IMR-90 (cell line): Measurements from ENCODE around the gene DSTYK. TPM values are rescaled to one million over a fixed set of nuclear protein-coding genes. Genes with fewer than 3 reads are reported as not detected.

Experiments used
- ATAC-seq: fragments of 200-7000 bp; cut with Tn5 transposase; 2 replicates; pipeline ENCODE4 v1.9.1; 2020; ENCODE audit warnings: low read depth, mild to moderate bottlenecking, moderate library complexity
- BruUV-seq: library from RNA; stranded (reverse); fragments of 400-500 nt; replicated peaks from 2 replicates; lab custom pipeline; 2021; lab: Mats Ljungman, UMichigan
- CTCF ChIA-PET: fragments of 300-600 bp; formaldehyde crosslinking; extraction: SDS; loops from one replicate; lab custom pipeline; 2021; ENCODE audit warnings: antibody characterized with exemption; lab: Yijun Ruan, JAX
- POLR2A ChIA-PET: fragments of 300-600 bp; sonication (Branson Sonifier 250); formaldehyde crosslinking; loops from one replicate; lab custom pipeline; 2022; ENCODE audit warnings: antibody characterized with exemption; ENCODE audit not compliant: unreplicated experiment; lab: Charles Lee
- DNase-seq: peaks from one replicate; pipeline ENCODE4 v3.0.0; 2013
- H2AFZ ChIP-seq: replicated peaks from 2 replicates; pipeline ENCODE3; 2013; ENCODE audit warnings: low read length, mild to moderate bottlenecking; ENCODE audit not compliant: poor library complexity
- H2AK5ac ChIP-seq: 2 replicates; pipeline ENCODE4 v1.6.1; 2013; ENCODE audit warnings: low read depth, low read length, inconsistent platforms
- H2AK9ac ChIP-seq: replicated peaks from 2 replicates; pipeline ENCODE3; 2013; ENCODE audit warnings: mild to moderate bottlenecking, low read depth, low read length, moderate library complexity; ENCODE audit not compliant: poor library complexity
- H2BK120ac ChIP-seq: 2 replicates; pipeline ENCODE4 v1.6.1; 2013; ENCODE audit warnings: low read depth, low read length, inconsistent platforms
- H2BK15ac ChIP-seq: 3 replicates; pipeline ENCODE4 v1.6.1; 2013; ENCODE audit warnings: low read depth, low read length, inconsistent platforms
- H2BK20ac ChIP-seq: 2 replicates; pipeline ENCODE4 v1.6.1; 2013; ENCODE audit warnings: low read depth, mild to moderate bottlenecking, inconsistent platforms, low read length, moderate library complexity
- H2BK5ac ChIP-seq: 2 replicates; pipeline ENCODE4 v1.6.1; 2013; ENCODE audit warnings: mild to moderate bottlenecking, low read depth, low read length, inconsistent platforms; ENCODE audit not compliant: poor library complexity, severe bottlenecking
- H3K14ac ChIP-seq: replicated peaks from 2 replicates; pipeline ENCODE4 v1.6.1; 2013; ENCODE audit warnings: low read depth, low read length, inconsistent platforms
- H3K18ac ChIP-seq: 2 replicates; pipeline ENCODE4 v1.6.1; 2013; ENCODE audit warnings: low read depth, low read length, control low read depth
- H3K23ac ChIP-seq: 2 replicates; pipeline ENCODE4 v1.6.1; 2013; ENCODE audit warnings: low read depth, low read length, inconsistent platforms
- H3K27ac ChIP-seq: 2 replicates; pipeline ENCODE4 v1.5.1; 2013; ENCODE audit warnings: mild to moderate bottlenecking, control low read depth, low read length; ENCODE audit not compliant: insufficient read depth
- H3K27me3 ChIP-seq: 2 replicates; pipeline ENCODE4 v1.6.1; 2013; ENCODE audit warnings: low read length; ENCODE audit not compliant: control insufficient read depth, insufficient read depth
- H3K36me3 ChIP-seq: 2 replicates; pipeline ENCODE4 v1.6.1; 2013; ENCODE audit warnings: low read length, mixed read lengths; ENCODE audit not compliant: control insufficient read depth, insufficient read depth
- H3K4ac ChIP-seq: 2 replicates; pipeline ENCODE4 v1.6.1; 2013; ENCODE audit warnings: low read depth, low read length, inconsistent platforms
- H3K4me1 ChIP-seq: 2 replicates; pipeline ENCODE4 v1.6.1; 2013; ENCODE audit warnings: low read length, mixed read lengths; ENCODE audit not compliant: control insufficient read depth, insufficient read depth
- H3K4me2 ChIP-seq: 2 replicates; pipeline ENCODE4 v1.6.1; 2013; ENCODE audit warnings: low read depth, mild to moderate bottlenecking, control low read depth, low read length, moderate library complexity
- H3K4me3 ChIP-seq: 2 replicates; pipeline ENCODE4 v1.5.1; 2013; ENCODE audit warnings: low read depth, mild to moderate bottlenecking, control low read depth, low read length, moderate library complexity; ENCODE audit not compliant: insufficient read depth
- H3K56ac ChIP-seq: 2 replicates; pipeline ENCODE4 v1.6.1; 2013; ENCODE audit warnings: low read length, inconsistent platforms; ENCODE audit not compliant: insufficient read depth; ENCODE audit errors: extremely low read depth
- H3K79me1 ChIP-seq, 2 experiments: 2 replicates each; pipeline ENCODE4 v1.6.1; 2013; ENCODE audit warnings: low read length in 2 of 2, inconsistent platforms in 1 of 2, low read depth in 1 of 2
- H3K9ac ChIP-seq: 2 replicates; pipeline ENCODE4 v1.6.1; 2013; ENCODE audit warnings: low read depth, low read length, control low read depth
- H3K9me1 ChIP-seq: 2 replicates; pipeline ENCODE4 v1.6.1; 2013; ENCODE audit warnings: low read length, inconsistent platforms; ENCODE audit not compliant: insufficient read depth
- H3K9me3 ChIP-seq: 2 replicates; pipeline ENCODE4 v1.6.1; 2013; ENCODE audit warnings: low read length; ENCODE audit not compliant: control insufficient read depth, insufficient read depth
- H4K20me1 ChIP-seq: 2 replicates; pipeline ENCODE4 v1.6.1; 2013; ENCODE audit warnings: low read length, inconsistent platforms; ENCODE audit not compliant: insufficient read depth
- H4K5ac ChIP-seq: 2 replicates; pipeline ENCODE4 v1.6.1; 2013; ENCODE audit warnings: mild to moderate bottlenecking, low read depth, low read length, control low read depth
- H4K8ac ChIP-seq, 2 experiments: 2 replicates each; pipeline ENCODE4 v1.6.1; 2013; ENCODE audit warnings: low read depth in 2 of 2, low read length in 2 of 2, control low read depth in 1 of 2, inconsistent platforms in 1 of 2
- H4K91ac ChIP-seq: 2 replicates; pipeline ENCODE4 v1.6.1; 2013; ENCODE audit warnings: low read depth, low read length, inconsistent platforms; ENCODE audit not compliant: insufficient read depth
- CEBPB ChIP-seq: IDR thresholded peaks from 2 replicates; pipeline ENCODE4 v1.6.1; 2012; ENCODE audit warnings: low read depth, low read length, improper control_type of control experiment
- MAFK ChIP-seq: IDR thresholded peaks from 2 replicates; pipeline ENCODE4 v1.6.1; 2012; ENCODE audit warnings: low read depth, low read length, improper control_type of control experiment
- MAZ ChIP-seq: IDR thresholded peaks from 2 replicates; pipeline ENCODE4 v1.6.1; 2012; ENCODE audit warnings: low read depth, mild to moderate bottlenecking, low read length, improper control_type of control experiment, moderate library complexity, borderline replicate concordance
- MXI1 ChIP-seq: IDR thresholded peaks from 2 replicates; pipeline ENCODE4 v1.6.1; 2012; ENCODE audit warnings: low read depth, mild to moderate bottlenecking, low read length, moderate library complexity, borderline replicate concordance
- NFE2L2 ChIP-seq: fragments of 150-350 bp; IDR thresholded peaks from 2 replicates; pipeline ENCODE4 v1.6.1; 2016; ENCODE audit warnings: low read depth, mild to moderate bottlenecking, low read length
- RAD21 ChIP-seq: IDR thresholded peaks from 2 replicates; pipeline ENCODE4 v1.6.1; 2012; ENCODE audit warnings: low read length, improper control_type of control experiment
- SMC3 ChIP-seq: fragments of 150-350 bp; IDR thresholded peaks from 2 replicates; pipeline ENCODE4 v1.6.1; 2016; ENCODE audit warnings: low read depth, mild to moderate bottlenecking, antibody characterized with exemption, low read length, moderate library complexity
- WGBS, 2 experiments: methylation state at CpG; one replicate each; pipeline versions ENCODE4 v1.1.5 to v1.1.7; 2013; ENCODE audit warnings: missing lambda C conversion rate in 2 of 2; ENCODE audit not compliant: insufficient read length in 1 of 2; ENCODE audit errors: extremely low coverage in 2 of 2; 5-methylcytosine and 5-hydroxymethylcytosine counted together
- dilution Hi-C: fragments of 300-500 bp; cut with HindIII; formaldehyde crosslinking; loops from one replicate; pipeline ENCODE4 v1.14.3; 2018; ENCODE audit warnings: low sequenced_read_pairs; ENCODE audit not compliant: unreplicated experiment
- in situ Hi-C: fragments of 300-500 bp; cut with MboI; formaldehyde crosslinking; loops from 3 replicates; pipeline ENCODE4 v1.14.3; 2019; ENCODE audit warnings: low sequenced_read_pairs, inconsistent platforms, mixed read lengths
- intact Hi-C: fragments of 100-400 bp; cut with micrococcal nuclease; formaldehyde crosslinking; loops from 2 replicates; pipeline ENCODE4 v1.10.0; 2022
- polyA plus RNA-seq, 3 experiments: library from polyadenylated mRNA; depleted of rRNA; stranded (reverse); fragments of >200 nt; gene quantifications; 2 replicates each; pipeline ENCODE4 v1.2.3, GENCODE V29; 2012; ENCODE audit warnings: low replicate concordance in 1 of 3
- total RNA-seq: library from RNA; depleted of rRNA; stranded (reverse); fragments of >200 nt; gene quantifications from 2 replicates; pipeline ENCODE4 v1.2.3, GENCODE V29; 2012
- TF ChIP-seq, protein P1 (sequence below): conservative IDR thresholded peaks from 2 replicates; pipeline ENCODE4 v1.5.1; 2012; ENCODE audit warnings: mild to moderate bottlenecking, low read depth, low read length, improper control_type of control experiment
- TF ChIP-seq, protein P2 (sequence below): fragments of 150-350 bp; IDR thresholded peaks from 2 replicates; pipeline ENCODE4 v1.6.1; 2017; ENCODE audit warnings: mild to moderate bottlenecking, antibody characterized with exemption, low read length, low read depth
- TF ChIP-seq, protein P3 (sequence below): fragments of 150-350 bp; IDR thresholded peaks from 2 replicates; pipeline ENCODE4 v1.6.1; 2016; ENCODE audit warnings: low read depth, mild to moderate bottlenecking, low read length, moderate library complexity, borderline replicate concordance

Gene DSTYK
- total and polyA plus RNA-seq, 2 of the 4 experiments (the other 2 are of a cell fraction): 8.0 to 18.3 TPM

GRCh38 chr1:205141236-205142101 lies 70.0 kb downstream of the DSTYK start:
- Histone ChIP-seq H4K91ac (no peak overlapping the region), H3K27me3 (no peaks in the 10 kb centered on the region), H3K4me1 (peaks cover 16% of the 10 kb centered on the region), H2AK5ac (peak overlapping the region; percentile 3), H3K56ac (no peak overlapping the region), H3K18ac (no peak overlapping the region), H4K20me1 (no peaks in the 10 kb centered on the region), H2AFZ (peak overlapping the region; percentile 78), H4K8ac (no peak overlapping the region), H3K4me2 (peak overlapping the region; percentile 87), H3K4me3 (no peak overlapping the region), H2AK9ac (no peak overlapping the region), H2BK20ac (no peak overlapping the region), H3K9me3 (no peaks in the 10 kb centered on the region), H3K9me1 (peaks cover 12% of the 10 kb centered on the region; the same call in 1 of the 2 replicates), H3K36me3 (no peaks in the 10 kb centered on the region), H3K9ac (no peak overlapping the region), H2BK120ac (no peak overlapping the region), H2BK15ac (no peak overlapping the region), H3K27ac (no peak overlapping the region), H3K79me1 (peaks cover 0 to 3% of the 10 kb centered on the region in 2 experiments; a peak in 1 of 4 replicates), H4K5ac (no peak overlapping the region), H2BK5ac (no peak overlapping the region), H3K4ac (peak overlapping the region; percentile 26; the same call in 1 of the 2 replicates), H3K14ac (no peak overlapping the region), H3K23ac (no peak overlapping the region)
- in situ Hi-C loops: no loop called here
- ATAC-seq: peak; percentile 79
- TF ChIP-seq CEBPB (no peak), MAZ (no peak), SMC3 (peak; percentile 58), MAFK (peak; percentile 62; the same call in 1 of the 2 replicates), RAD21 (peak; percentile 71), NFE2L2 (no peak), MXI1 (no peak)
- TF ChIP-seq, protein P1, sequence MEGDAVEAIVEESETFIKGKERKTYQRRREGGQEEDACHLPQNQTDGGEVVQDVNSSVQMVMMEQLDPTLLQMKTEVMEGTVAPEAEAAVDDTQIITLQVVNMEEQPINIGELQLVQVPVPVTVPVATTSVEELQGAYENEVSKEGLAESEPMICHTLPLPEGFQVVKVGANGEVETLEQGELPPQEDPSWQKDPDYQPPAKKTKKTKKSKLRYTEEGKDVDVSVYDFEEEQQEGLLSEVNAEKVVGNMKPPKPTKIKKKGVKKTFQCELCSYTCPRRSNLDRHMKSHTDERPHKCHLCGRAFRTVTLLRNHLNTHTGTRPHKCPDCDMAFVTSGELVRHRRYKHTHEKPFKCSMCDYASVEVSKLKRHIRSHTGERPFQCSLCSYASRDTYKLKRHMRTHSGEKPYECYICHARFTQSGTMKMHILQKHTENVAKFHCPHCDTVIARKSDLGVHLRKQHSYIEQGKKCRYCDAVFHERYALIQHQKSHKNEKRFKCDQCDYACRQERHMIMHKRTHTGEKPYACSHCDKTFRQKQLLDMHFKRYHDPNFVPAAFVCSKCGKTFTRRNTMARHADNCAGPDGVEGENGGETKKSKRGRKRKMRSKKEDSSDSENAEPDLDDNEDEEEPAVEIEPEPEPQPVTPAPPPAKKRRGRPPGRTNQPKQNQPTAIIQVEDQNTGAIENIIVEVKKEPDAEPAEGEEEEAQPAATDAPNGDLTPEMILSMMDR: peak; percentile 73
- TF ChIP-seq, protein P2, sequence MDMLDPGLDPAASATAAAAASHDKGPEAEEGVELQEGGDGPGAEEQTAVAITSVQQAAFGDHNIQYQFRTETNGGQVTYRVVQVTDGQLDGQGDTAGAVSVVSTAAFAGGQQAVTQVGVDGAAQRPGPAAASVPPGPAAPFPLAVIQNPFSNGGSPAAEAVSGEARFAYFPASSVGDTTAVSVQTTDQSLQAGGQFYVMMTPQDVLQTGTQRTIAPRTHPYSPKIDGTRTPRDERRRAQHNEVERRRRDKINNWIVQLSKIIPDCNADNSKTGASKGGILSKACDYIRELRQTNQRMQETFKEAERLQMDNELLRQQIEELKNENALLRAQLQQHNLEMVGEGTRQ: no peak
- TF ChIP-seq, protein P3, sequence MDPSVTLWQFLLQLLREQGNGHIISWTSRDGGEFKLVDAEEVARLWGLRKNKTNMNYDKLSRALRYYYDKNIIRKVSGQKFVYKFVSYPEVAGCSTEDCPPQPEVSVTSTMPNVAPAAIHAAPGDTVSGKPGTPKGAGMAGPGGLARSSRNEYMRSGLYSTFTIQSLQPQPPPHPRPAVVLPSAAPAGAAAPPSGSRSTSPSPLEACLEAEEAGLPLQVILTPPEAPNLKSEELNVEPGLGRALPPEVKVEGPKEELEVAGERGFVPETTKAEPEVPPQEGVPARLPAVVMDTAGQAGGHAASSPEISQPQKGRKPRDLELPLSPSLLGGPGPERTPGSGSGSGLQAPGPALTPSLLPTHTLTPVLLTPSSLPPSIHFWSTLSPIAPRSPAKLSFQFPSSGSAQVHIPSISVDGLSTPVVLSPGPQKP: no peak
- ChIA-PET CTCF (interaction anchor here (0.7 to 1.9 kb wide), 12 partner anchors 9 to 185 kb away, joined by 3 to 14 read pairs (median 4); partner anchors contain the start of gene RBBP5), POLR2A (no interaction called here)
- intact Hi-C loops: loop anchor here (1.0 to 5.0 kb wide), 5 partner anchors 19 to 152 kb away; partner anchors contain the start of genes DSTYK and TMCC2
- dilution Hi-C loops: no loop called here
- 20% methylated on average over 1 of the region's 12 CpGs; no CpG with 5 or more reads in 1 of the 2 experiments for WGBS, 2 experiments
- BruUV-seq: no TSS peak
- DNase-seq: peak; percentile 86
